Mesothelial cell of epicardium (in vitro differentiated cells): ENCODE data around the gene PCDHB13. TPM values are rescaled to one million over a fixed set of nuclear protein-coding genes. Genes with fewer than 3 reads are reported as not detected.
"Not testable (repeated sequence)": the region's sequence is repeated elsewhere in the genome, so short reads cannot be mapped to it uniquely, and the experiment has no call there.

Source experiments
- DNase-seq, 2 experiments: peaks; one replicate each; pipeline ENCODE4 v3.0.0; 2021; ENCODE audit warnings: low spot score in 2 of 2; ENCODE audit not compliant: unreplicated experiment in 2 of 2
- H3K27ac Mint-ChIP-seq: 2 replicates; pipeline ENCODE4 v1.8.0; 2021; ENCODE audit warnings: mixed read lengths
- H3K27me3 Mint-ChIP-seq: 2 replicates; pipeline ENCODE4 v1.8.0; 2021; ENCODE audit warnings: low read depth, mixed read lengths
- H3K36me3 Mint-ChIP-seq: 2 replicates; pipeline ENCODE4 v1.8.0; 2021; ENCODE audit warnings: mixed read lengths
- H3K4me1 Mint-ChIP-seq: 2 replicates; pipeline ENCODE4 v1.8.0; 2021; ENCODE audit warnings: mixed read lengths
- H3K4me3 Mint-ChIP-seq: 2 replicates; pipeline ENCODE4 v1.8.0; 2021; ENCODE audit warnings: mild to moderate bottlenecking, moderate library complexity, mixed read lengths
- H3K9me3 Mint-ChIP-seq: 2 replicates; pipeline ENCODE4 v1.8.0; 2021; ENCODE audit warnings: mixed read lengths
- CTCF ChIP-seq: fragments of 200-600 bp; sonication (generic); IDR thresholded peaks from one replicate; pipeline ENCODE4 v1.5.0; 2021; ENCODE audit warnings: antibody characterized with exemption; ENCODE audit not compliant: unreplicated experiment
- total RNA-seq: library from RNA; stranded (reverse); gene quantifications from 3 replicates; pipeline ENCODE4 v1.2.1, GENCODE V29; 2021

PCDHB13 gene
- 7.8 to 8.0 TPM (median 8.0 TPM) in 3 replicates for total RNA-seq

- not testable (repeated sequence) for H3K27ac Mint-ChIP-seq, H3K4me1 Mint-ChIP-seq, H3K27me3 Mint-ChIP-seq, DNase-seq
- Mint-ChIP-seq H3K36me3 (peaks cover 60% of the 10 kb centered on the region), H3K4me3 (peak within 1 kb of the TSS; percentile 15), H3K9me3 (peaks cover 59% of the 10 kb centered on the region)
Observed at GRCh38 chr5:141213656-141214339, at the start of gene PCDHB13. PCDHB13 (plus strand) TSS chr5:141213919; CDS start chr5:141214124, 205 bp downstream.

DNA sequence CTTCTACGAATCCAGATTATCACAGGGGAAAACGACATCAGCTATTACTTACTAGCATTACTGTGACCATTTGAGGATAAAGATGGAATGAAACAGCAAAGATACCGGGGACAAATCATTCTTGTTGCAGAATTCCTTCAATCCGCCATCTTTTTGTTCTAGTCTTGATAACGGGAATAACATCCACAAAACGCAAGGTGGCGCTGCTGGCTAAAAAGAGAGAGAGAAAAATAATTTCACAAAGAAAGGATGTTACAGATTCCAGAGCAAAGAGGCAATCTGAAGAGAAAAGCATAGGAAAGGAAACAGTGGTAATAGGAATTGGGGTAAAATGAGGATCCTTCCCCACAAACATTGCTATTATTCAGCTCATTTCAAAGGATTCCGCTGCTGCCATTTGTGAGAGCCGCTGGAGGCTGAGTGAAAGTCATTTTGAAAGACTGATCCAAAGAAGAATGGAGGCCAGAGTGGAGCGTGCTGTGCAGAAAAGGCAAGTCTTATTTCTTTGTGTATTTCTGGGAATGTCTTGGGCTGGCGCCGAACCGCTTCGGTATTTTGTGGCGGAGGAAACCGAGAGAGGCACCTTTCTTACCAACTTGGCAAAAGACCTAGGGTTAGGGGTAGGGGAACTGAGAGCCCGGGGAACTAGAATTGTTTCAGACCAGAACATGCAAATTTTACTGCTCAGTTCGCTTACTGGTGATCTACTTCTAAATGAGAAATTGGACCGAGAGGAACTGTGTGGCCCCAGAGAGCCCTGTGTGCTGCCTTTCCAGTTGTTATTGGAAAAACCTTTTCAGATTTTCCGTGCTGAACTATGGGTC, 41.1 kb upstream of the PCDHB13 start, which contains the start of gene PCDHB7:
Gene PCDHB7, plus strand, starts transcription at position 264 of the 824 bp plus-strand sequence. Its CDS starts 192 bp downstream, at position 456.
- peaks cover 46% of the 10 kb centered on the region for H3K9me3 Mint-ChIP-seq
- no peaks in the 10 kb centered on the region for H3K4me1 Mint-ChIP-seq
- no peak within 1 kb of the TSS for H3K27ac Mint-ChIP-seq
- DNase-seq = no peak
- H3K4me3 Mint-ChIP-seq = no peak within 1 kb of the TSS
- H3K27me3 Mint-ChIP-seq = peaks cover 1% of the 10 kb centered on the region
- H3K36me3 Mint-ChIP-seq = peaks cover 13% of the 10 kb centered on the region
- TF ChIP-seq CTCF = peak; percentile 47

GRCh38 chr5:141174291-141175104, 39.2 kb upstream of the PCDHB13 start:
- H3K36me3 Mint-ChIP-seq, H3K4me1 Mint-ChIP-seq, DNase-seq, H3K27me3 Mint-ChIP-seq, H3K27ac Mint-ChIP-seq, H3K4me3 Mint-ChIP-seq: not testable (repeated sequence)
- H3K9me3 Mint-ChIP-seq = peaks cover 31% of the 10 kb centered on the region

GRCh38 chr5:141175933-141176332, 37.8 kb upstream of the PCDHB13 start:
- H3K4me1 Mint-ChIP-seq = no peaks in the 10 kb centered on the region
- TF ChIP-seq CTCF = no peak
- no peaks in the 10 kb centered on the region for H3K27me3 Mint-ChIP-seq
- no peak for DNase-seq
- H3K36me3 Mint-ChIP-seq = peaks cover 10% of the 10 kb centered on the region
- peaks cover 28% of the 10 kb centered on the region for H3K9me3 Mint-ChIP-seq
- no peak overlapping the region for H3K27ac Mint-ChIP-seq
- no peak overlapping the region for H3K4me3 Mint-ChIP-seq

DNA sequence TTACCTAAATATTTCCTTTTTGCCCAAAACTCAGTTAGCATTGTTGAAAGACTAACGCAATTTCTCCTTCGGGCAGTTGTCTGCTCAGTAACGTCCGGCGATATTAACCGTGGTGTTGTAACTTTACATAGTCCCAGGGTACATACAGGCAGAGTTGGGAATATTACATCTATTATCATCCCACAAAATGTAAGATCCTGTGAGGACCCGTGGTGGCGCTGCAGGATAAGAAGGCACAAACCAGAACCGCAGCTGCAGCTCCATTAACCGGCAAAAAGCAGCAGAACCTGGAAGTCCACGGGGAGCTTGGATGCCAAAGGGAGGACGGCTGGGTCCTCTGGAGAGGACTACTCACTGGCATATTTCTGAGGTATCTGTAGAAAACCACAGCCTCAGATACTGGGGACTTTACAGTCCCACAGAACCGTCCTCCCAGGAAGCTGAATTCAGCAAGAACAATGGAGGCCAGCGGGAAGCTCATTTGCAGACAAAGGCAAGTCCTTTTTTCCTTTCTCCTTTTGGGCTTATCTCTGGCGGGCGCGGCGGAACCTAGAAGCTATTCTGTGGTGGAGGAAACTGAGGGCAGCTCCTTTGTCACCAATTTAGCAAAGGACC, 36.0 kb upstream of the PCDHB13 start, which contains the start of gene PCDHB8:
Gene PCDHB8, plus strand, starts transcription at position 214 of the 615 bp plus-strand sequence. Its CDS starts 245 bp downstream, at position 459.
- H3K27me3 Mint-ChIP-seq, H3K27ac Mint-ChIP-seq, DNase-seq, H3K4me1 Mint-ChIP-seq, H3K4me3 Mint-ChIP-seq: not testable (repeated sequence)
- Mint-ChIP-seq H3K36me3 (peaks cover 20% of the 10 kb centered on the region), H3K9me3 (peaks cover 31% of the 10 kb centered on the region)

GRCh38 chr5:141179371-141179770, 34.3 kb upstream of the PCDHB13 start:
- not testable (repeated sequence) for H3K27ac Mint-ChIP-seq, H3K27me3 Mint-ChIP-seq, H3K4me1 Mint-ChIP-seq, DNase-seq, H3K4me3 Mint-ChIP-seq
- Mint-ChIP-seq H3K9me3 (peaks cover 31% of the 10 kb centered on the region), H3K36me3 (peaks cover 24% of the 10 kb centered on the region)

GRCh38 chr5:141179876-141180275, 33.8 kb upstream of the PCDHB13 start:
- not testable (repeated sequence) for H3K4me1 Mint-ChIP-seq, H3K27ac Mint-ChIP-seq, H3K4me3 Mint-ChIP-seq, DNase-seq, H3K27me3 Mint-ChIP-seq
- Mint-ChIP-seq H3K9me3 (peaks cover 35% of the 10 kb centered on the region), H3K36me3 (peaks cover 30% of the 10 kb centered on the region)
